NK-92 (cell line): ENCODE data around the gene SLC25A44.
"Not testable (repeated sequence)": the region's sequence is repeated elsewhere in the genome, so short reads cannot be mapped to it uniquely, and the experiment has no call there.

Experiments used
- DNase-seq: peaks from one replicate; lab custom pipeline; 2025; ENCODE audit not compliant: unreplicated experiment; lab: John Stamatoyannopoulos, UW

The SLC25A44 gene

GRCh38 chr1:156162430-156163037 is 31.4 kb upstream of the SLC25A44 start:
- DNase-seq: no peak

- DNase-seq: no peak
Observed at GRCh38 chr1:156163712-156164111, 30.2 kb upstream of the SLC25A44 start.

GRCh38 chr1:156164125-156164831 is 29.6 kb upstream of the SLC25A44 start:
- DNase-seq: no peak

- DNase-seq: no peak
Observed at GRCh38 chr1:156165083-156165482, 28.8 kb upstream of the SLC25A44 start.

- no peak for DNase-seq
Observed at GRCh38 chr1:156167536-156167935, 26.4 kb upstream of the SLC25A44 start.

GRCh38 chr1:156172696-156173470 is 21.0 kb upstream of the SLC25A44 start:
- DNase-seq: no peak

- no peak for DNase-seq
Observed at GRCh38 chr1:156176610-156177210, 17.2 kb upstream of the SLC25A44 start.

GRCh38 chr1:156177919-156178654 is 15.8 kb upstream of the SLC25A44 start:
- no peak for DNase-seq

GRCh38 chr1:156180471-156180870 is 13.4 kb upstream of the SLC25A44 start:
- DNase-seq: no peak

- not testable (repeated sequence) for DNase-seq
Observed at GRCh38 chr1:156181391-156181924, 12.4 kb upstream of the SLC25A44 start.

- DNase-seq: not testable (repeated sequence)
Observed at GRCh38 chr1:156182010-156182779, 11.7 kb upstream of the SLC25A44 start.

- DNase-seq: not testable (repeated sequence)
Observed at GRCh38 chr1:156186347-156187177, 7.3 kb upstream of the SLC25A44 start.

GRCh38 chr1:156190265-156190664 is 3.6 kb upstream of the SLC25A44 start:
- not testable (repeated sequence) for DNase-seq

GRCh38 chr1:156191292-156191964 is 2.5 kb upstream of the SLC25A44 start:
- no peak for DNase-seq

- no peak for DNase-seq
Observed at GRCh38 chr1:156193208-156193487, 756 bp upstream of the SLC25A44 start.

- no peak for DNase-seq
Observed at GRCh38 chr1:156194300-156194652, 372 bp downstream of the SLC25A44 start.

- DNase-seq: no peak
Observed at GRCh38 chr1:156195853-156196252, 1.9 kb downstream of the SLC25A44 start.

- DNase-seq: no peak
Observed at GRCh38 chr1:156196445-156196844, 2.5 kb downstream of the SLC25A44 start.
